ENCODE data around the gene IL25. TPM values are rescaled to one million over a fixed set of nuclear protein-coding genes. Genes with fewer than 3 reads are reported as not detected.

The IL25 gene
- total and polyA plus RNA-seq, 8 donors, result not detected

GRCh38 chr14:23406725-23407355, 34.2 kb downstream of the IL25 start:
- no peak for TF ChIP-seq CTCF (IDR thresholded peaks at IDR 0.05)
- H3K27me3 ChIP-seq, result no peaks in the 10 kb centered on the region
- ATAC-seq (no peak), DNase-seq (no peak), FAIRE-seq (no peak)
- no peaks in the 10 kb centered on the region for H3K9me3 ChIP-seq
- H3K4me3 ChIP-seq, result no peak overlapping the region
- H3K4me1 ChIP-seq, result no peaks in the 10 kb centered on the region
- WGBS, 2 donors, result 67 to 78% methylated on average over 15 of the region's 15 CpGs
- intact Hi-C loops (cut with DNase I), result no loop called here
- H3K36me3 ChIP-seq, result no peaks in the 10 kb centered on the region
- no peak overlapping the region for H3K27ac ChIP-seq

GRCh38 chr14:23407516-23408306, 35.1 kb downstream of the IL25 start, which contains the start of gene MYH6:
MYH6 (minus strand) TSS chr14:23408273; CDS start chr14:23407223, 1,050 bp downstream.
- ATAC-seq (no peak), DNase-seq (no peak), FAIRE-seq (no peak)
- TF ChIP-seq CTCF (IDR thresholded peaks at IDR 0.05), result no peak
- H3K9me3 ChIP-seq, result no peaks in the 10 kb centered on the region
- H3K27me3 ChIP-seq, result no peaks in the 10 kb centered on the region
- H3K4me3 ChIP-seq, result no peak within 1 kb of the TSS
- no peaks in the 10 kb centered on the region for H3K4me1 ChIP-seq
- intact Hi-C loops (cut with DNase I), result no loop called here
- no peak within 1 kb of the TSS for H3K27ac ChIP-seq
- H3K36me3 ChIP-seq, result no peaks in the 10 kb centered on the region
- 60 to 70% methylated on average over 15 of the region's 15 CpGs for WGBS, 2 donors

- Histone ChIP-seq H3K9me3 (no peaks in the 10 kb centered on the region), H3K27ac (no peak overlapping the region), H3K27me3 (no peaks in the 10 kb centered on the region), H3K4me1 (no peaks in the 10 kb centered on the region), H3K4me3 (no peak overlapping the region), H3K36me3 (no peaks in the 10 kb centered on the region)
- WGBS, 2 donors, result 54 to 55% methylated on average over 5 of the region's 5 CpGs
- DNase-seq, result no peak
- intact Hi-C loops (cut with DNase I), result no loop called here
- no peak for TF ChIP-seq CTCF (IDR thresholded peaks at IDR 0.05)
- no peak for ATAC-seq
- FAIRE-seq, result no peak
These were observed 35.7 kb downstream of the IL25 start for GRCh38 chr14:23408307-23408630.

- 74 to 87% methylated on average over 2 of the region's 2 CpGs for WGBS, 2 donors
- no peak for TF ChIP-seq CTCF (IDR thresholded peaks at IDR 0.05)
- no peak for DNase-seq
- no peaks in the 10 kb centered on the region for H3K9me3 ChIP-seq
- FAIRE-seq, result no peak
- H3K36me3 ChIP-seq, result no peaks in the 10 kb centered on the region
- no peak overlapping the region for H3K27ac ChIP-seq
- no peaks in the 10 kb centered on the region for H3K4me1 ChIP-seq
- no peaks in the 10 kb centered on the region for H3K27me3 ChIP-seq
- ATAC-seq, result no peak
- no peak overlapping the region for H3K4me3 ChIP-seq
- intact Hi-C loops (cut with DNase I), result no loop called here
These were observed 36.9 kb downstream of the IL25 start for GRCh38 chr14:23409475-23409874.
